ENCODE measurements around the gene NACC2. TPM values are rescaled to one million over a fixed set of nuclear protein-coding genes. Genes with fewer than 3 reads are reported as not detected.

The NACC2 gene
- total and polyA plus RNA-seq, 7 donors = 8.5 to 33.5 (median 18.4) TPM

DNA sequence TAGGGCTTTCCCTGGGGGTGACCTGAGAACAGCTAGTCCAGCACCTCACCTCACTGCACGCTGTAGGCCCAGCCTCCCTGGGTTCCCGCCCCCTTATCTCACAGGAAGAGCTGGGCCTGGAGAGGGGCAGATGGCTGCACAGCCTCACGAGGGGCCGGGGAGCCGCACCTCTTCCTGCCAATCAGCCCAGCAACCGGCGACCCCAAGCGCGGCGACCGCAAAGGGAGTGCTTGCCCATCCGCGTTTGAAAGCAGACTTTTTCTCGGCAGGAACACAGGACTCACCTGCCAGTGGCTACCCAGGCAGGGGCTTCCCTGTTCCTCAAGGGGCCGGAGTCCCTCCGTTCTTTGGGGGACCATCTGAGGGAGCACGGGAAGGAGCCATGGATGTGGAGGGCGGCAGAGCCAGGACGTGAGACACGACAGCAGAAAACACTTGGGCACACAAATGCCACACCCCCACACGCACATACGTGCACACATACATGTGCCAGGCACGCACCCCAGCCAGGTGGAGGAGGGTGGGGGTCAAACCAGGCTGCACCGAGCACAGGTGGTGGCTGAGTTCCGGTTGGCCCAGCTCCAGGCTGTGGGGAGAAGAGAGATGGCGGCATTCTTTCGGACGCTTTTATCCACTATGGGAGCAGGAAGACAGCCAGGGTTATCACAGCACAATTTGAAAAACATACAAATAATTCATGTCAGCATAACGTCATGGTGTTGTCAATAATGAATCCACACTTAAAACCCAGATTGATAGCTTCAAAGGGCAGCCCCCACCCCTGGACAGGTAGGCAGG is 12.3 kb upstream of the NACC2 start:
- ATAC-seq (no peak), DNase-seq (peak in 1 of 2 donors; percentile 66)
- intact Hi-C loops (cut with DNase I) = no loop called here
- Histone ChIP-seq H3K36me3 (ENCODE audit: insufficient read depth in 1 of 2, low read depth in 1 of 2) (no peaks in the 10 kb centered on the region), H3K27me3 (ENCODE audit: insufficient read depth in 3 of 3, low read length in 2 of 3) (no peaks in the 10 kb centered on the region), H3K27ac (peak overlapping the region; percentile 31), H3K4me3 (no peak overlapping the region), H3K9me3 (no peaks in the 10 kb centered on the region), H3K4me1 (peaks cover 52% of the 10 kb centered on the region)
- WGBS, 3 donors = 64 to 75% (median 72%) methylated on average over 28 to 29 of the region's 29 CpGs
- TF ChIP-seq, protein P1, sequence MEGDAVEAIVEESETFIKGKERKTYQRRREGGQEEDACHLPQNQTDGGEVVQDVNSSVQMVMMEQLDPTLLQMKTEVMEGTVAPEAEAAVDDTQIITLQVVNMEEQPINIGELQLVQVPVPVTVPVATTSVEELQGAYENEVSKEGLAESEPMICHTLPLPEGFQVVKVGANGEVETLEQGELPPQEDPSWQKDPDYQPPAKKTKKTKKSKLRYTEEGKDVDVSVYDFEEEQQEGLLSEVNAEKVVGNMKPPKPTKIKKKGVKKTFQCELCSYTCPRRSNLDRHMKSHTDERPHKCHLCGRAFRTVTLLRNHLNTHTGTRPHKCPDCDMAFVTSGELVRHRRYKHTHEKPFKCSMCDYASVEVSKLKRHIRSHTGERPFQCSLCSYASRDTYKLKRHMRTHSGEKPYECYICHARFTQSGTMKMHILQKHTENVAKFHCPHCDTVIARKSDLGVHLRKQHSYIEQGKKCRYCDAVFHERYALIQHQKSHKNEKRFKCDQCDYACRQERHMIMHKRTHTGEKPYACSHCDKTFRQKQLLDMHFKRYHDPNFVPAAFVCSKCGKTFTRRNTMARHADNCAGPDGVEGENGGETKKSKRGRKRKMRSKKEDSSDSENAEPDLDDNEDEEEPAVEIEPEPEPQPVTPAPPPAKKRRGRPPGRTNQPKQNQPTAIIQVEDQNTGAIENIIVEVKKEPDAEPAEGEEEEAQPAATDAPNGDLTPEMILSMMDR (IDR thresholded peaks at IDR 0.05) = no peak

DNA sequence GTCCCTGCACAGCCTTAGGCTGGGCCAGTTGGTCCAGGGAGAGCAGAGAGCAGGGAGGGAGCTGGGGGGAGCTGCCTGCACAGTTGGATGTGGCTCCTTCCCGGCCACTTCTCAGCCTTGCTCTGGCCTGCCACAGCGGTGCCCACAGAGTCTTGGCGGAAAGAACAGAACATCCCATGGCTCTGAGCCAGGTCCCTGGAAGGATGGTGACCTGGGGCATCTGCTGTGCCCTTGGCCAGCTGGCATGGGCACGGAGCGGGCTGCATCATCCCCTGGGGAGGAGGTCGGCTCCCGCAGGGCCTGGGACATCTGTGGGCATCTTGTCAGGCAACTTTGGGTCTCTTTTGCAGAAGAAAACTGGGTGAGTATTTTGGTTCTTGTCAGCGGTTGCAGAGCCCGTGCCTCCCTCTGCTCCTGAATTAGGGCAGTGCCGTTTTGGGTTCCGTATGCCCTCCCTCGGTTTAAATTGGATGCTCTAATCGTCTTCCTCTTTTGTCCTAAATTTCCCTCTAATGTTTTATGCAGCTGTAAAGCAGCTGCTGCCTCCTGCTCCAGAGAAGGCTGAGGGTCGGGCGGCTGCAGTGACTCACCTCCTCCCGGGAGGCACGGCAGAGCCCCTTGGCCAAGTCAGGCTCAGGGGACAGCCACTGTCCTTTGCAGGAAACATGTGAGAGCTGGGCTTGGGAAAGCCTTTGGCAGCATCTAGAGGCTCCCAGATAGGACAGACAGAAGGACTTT is 10.5 kb upstream of the NACC2 start:
- Histone ChIP-seq H3K4me3 (no peak overlapping the region), H3K36me3 (ENCODE audit: insufficient read depth in 1 of 2, low read depth in 1 of 2) (no peaks in the 10 kb centered on the region), H3K4me1 (peaks cover 51% of the 10 kb centered on the region), H3K27ac (peak overlapping the region; percentile 46), H3K9me3 (no peaks in the 10 kb centered on the region), H3K27me3 (ENCODE audit: insufficient read depth in 3 of 3, low read length in 2 of 3) (no peaks in the 10 kb centered on the region)
- TF ChIP-seq, protein P1 (IDR thresholded peaks at IDR 0.05) = no peak
- ATAC-seq (peak; percentile 20 to 61 (median 52)), DNase-seq (peak; percentile 76 to 90)
- intact Hi-C loops (cut with DNase I) = no loop called here
- 4 to 8% (median 6%) methylated on average over 17 of the region's 17 CpGs for whole genome bisulfite sequencing, 3 donors

DNA sequence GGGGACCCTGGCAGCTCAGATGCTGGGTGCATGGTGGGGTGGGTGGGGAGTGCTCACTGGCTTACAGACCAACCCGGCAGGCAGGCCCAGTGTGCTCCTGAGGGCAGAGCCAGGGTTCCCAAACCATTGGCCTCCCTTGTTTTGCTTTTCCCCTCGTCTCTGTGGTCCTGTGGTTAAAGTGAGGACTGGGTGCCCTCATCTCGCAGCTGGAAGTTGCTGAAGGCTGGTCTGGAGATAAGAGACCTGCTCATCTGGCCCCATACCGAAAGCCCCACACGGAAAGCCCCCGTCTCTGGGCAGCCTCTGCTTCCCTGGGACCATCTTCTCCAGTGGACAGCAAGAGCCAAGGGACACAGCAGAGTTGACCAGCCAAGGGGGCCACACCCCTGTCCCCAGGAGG is 9.8 kb upstream of the NACC2 start:
- TF ChIP-seq, protein P1 (IDR thresholded peaks at IDR 0.05) = no peak
- H3K27me3 ChIP-seq (ENCODE audit: insufficient read depth in 3 of 3, low read length in 2 of 3) = no peaks in the 10 kb centered on the region
- intact Hi-C loops (cut with DNase I) = no loop called here
- no peak for ATAC-seq
- H3K4me1 ChIP-seq = peaks cover 44% of the 10 kb centered on the region
- no peaks in the 10 kb centered on the region for H3K9me3 ChIP-seq
- DNase-seq = no peak
- H3K4me3 ChIP-seq = no peak overlapping the region
- 38 to 53% (median 49%) methylated on average over 5 to 6 of the region's 6 CpGs for WGBS, 3 donors
- H3K36me3 ChIP-seq (ENCODE audit: insufficient read depth in 1 of 2, low read depth in 1 of 2) = no peaks in the 10 kb centered on the region
- H3K27ac ChIP-seq = no peak overlapping the region

DNA sequence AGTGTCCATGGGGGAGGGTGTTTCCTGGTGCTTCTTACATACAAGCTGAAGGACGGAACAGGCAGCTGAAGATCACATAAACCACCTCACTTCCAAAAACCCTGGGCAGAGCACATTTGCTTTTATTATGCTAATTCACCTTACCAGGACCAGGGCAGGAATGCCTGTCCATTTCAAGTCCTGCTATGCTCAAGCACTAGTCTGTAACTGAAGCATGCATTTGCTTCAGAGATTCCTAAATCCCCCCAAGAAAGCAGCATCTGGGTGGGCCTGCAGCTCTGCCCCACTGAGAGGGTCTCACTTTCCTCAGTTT is 9.4 kb upstream of the NACC2 start:
- no peak overlapping the region for H3K27ac ChIP-seq
- intact Hi-C loops (cut with DNase I) = no loop called here
- peaks cover 41% of the 10 kb centered on the region for H3K4me1 ChIP-seq
- TF ChIP-seq, protein P1 (IDR thresholded peaks at IDR 0.05) = no peak
- WGBS, 3 donors = 56 to 76% (median 63%) methylated on average over 1 of the region's 1 CpG
- no peak overlapping the region for H3K4me3 ChIP-seq
- no peaks in the 10 kb centered on the region for H3K36me3 ChIP-seq (ENCODE audit: insufficient read depth in 1 of 2, low read depth in 1 of 2)
- no peaks in the 10 kb centered on the region for H3K27me3 ChIP-seq (ENCODE audit: insufficient read depth in 3 of 3, low read length in 2 of 3)
- DNase-seq (no peak), ATAC-seq (no peak)
- no peaks in the 10 kb centered on the region for H3K9me3 ChIP-seq
